Measurements from ENCODE around the gene TRIM42.

Gene TRIM42

DNA sequence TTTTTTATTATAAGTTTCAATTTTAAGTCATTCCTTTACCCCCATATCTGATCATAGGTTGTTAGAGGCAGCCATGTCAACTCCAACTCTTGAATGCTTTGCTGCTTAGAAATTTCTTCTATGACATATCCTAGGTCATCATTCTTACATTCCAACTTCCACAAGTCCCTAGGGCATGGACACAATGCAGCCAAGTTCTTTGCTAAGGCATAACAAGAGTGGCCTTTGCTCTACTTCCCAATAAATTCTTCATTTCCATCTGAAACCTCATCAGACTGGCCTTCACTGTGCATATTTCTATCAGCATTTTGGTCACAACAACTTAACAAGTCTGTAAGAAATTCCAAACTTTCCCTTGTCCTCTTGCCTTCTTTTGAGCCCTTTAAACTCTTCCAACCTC, 28.5 kb downstream of the TRIM42 start:
- no peak for DNase-seq (ENCODE audit: low read depth in 2 of 2)
- no peak overlapping the region for H3K4me3 ChIP-seq (replicated peaks in 1 of 2; ENCODE audit: low read depth in 2 of 2, low read length in 2 of 2)
- TF ChIP-seq, protein P1, sequence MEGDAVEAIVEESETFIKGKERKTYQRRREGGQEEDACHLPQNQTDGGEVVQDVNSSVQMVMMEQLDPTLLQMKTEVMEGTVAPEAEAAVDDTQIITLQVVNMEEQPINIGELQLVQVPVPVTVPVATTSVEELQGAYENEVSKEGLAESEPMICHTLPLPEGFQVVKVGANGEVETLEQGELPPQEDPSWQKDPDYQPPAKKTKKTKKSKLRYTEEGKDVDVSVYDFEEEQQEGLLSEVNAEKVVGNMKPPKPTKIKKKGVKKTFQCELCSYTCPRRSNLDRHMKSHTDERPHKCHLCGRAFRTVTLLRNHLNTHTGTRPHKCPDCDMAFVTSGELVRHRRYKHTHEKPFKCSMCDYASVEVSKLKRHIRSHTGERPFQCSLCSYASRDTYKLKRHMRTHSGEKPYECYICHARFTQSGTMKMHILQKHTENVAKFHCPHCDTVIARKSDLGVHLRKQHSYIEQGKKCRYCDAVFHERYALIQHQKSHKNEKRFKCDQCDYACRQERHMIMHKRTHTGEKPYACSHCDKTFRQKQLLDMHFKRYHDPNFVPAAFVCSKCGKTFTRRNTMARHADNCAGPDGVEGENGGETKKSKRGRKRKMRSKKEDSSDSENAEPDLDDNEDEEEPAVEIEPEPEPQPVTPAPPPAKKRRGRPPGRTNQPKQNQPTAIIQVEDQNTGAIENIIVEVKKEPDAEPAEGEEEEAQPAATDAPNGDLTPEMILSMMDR (IDR thresholded peaks at IDR 0.05; ENCODE audit: low read depth, low read length), result no peak

DNA sequence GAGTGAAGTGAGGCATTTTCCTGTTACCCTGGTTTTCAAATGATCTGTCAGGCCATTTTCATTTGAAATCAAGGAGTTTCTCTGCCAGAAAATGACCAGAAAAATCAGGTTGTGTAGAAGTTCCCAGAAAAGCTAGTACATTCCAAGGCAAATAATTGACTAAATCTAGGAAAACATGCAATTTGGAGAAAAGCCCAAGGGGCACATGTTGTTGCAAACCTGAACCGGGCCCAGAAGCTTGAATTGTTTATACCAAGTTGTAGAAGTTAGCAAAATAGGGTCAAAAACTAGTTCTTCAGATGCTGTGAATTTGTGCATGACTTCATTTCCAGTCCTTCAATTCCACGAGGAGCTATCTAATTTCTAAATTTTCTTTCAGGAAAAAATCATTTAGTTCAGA, 31.0 kb downstream of the TRIM42 start:
- TF ChIP-seq, protein P1 (IDR thresholded peaks at IDR 0.05; ENCODE audit: low read depth, low read length), result no peak
- DNase-seq (ENCODE audit: low read depth in 2 of 2), result no peak
- no peak overlapping the region for H3K4me3 ChIP-seq (replicated peaks in 1 of 2; ENCODE audit: low read depth in 2 of 2, low read length in 2 of 2)

DNA sequence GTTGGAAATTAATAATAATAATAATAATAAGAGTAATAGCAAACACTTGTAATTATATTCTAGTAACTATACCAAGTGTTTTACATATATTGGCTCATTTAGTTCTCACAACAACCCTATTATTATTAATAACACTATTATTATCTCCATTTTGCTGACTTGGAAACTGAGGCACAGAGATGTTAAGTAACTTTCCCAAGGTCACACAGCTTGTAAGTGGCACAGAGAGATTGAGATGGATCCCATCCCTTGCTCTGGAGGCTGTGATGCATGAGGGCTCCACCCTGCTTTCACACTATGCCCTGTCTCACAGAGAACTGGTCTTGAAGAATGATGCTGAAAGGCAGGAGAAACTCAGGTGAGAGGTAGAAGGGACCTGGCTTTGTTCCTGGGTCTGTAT, 31.9 kb downstream of the TRIM42 start:
- no peak overlapping the region for H3K4me3 ChIP-seq (replicated peaks in 1 of 2; ENCODE audit: low read depth in 2 of 2, low read length in 2 of 2)
- DNase-seq (ENCODE audit: low read depth in 2 of 2), result no peak
- TF ChIP-seq, protein P1 (IDR thresholded peaks at IDR 0.05; ENCODE audit: low read depth, low read length), result no peak

DNA sequence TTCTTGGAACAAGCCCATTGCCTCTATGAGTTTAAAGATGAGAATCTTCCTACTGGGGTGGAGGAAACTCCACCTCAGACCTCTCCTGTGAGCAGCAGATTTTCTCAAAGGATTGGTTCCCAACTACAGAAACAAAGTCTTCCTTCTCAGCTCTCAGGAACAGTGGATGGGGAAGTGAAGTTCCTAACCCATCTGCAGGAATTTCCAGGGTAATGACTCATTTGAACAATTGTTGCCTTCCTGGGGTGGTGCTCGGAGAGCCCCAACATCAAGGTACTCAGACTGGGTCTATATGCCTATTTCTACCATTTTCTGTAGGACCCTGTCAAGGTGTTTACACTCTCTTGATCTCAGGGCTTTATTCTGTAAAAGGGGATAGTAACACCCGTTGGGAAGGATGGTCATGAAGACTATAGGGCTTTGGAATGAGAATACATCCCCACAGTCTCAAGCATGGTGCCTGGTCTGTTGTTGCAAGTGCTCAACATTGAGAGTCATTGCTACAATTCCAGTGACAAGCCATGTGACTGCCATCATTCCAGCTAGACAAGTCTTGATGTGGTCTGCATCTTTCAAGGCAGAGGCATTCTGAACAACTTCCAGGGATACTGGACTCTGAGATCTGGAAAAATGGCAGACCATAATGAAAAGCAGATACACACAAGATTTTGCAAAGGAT, 33.0 kb downstream of the TRIM42 start:
- H3K4me3 ChIP-seq (replicated peaks in 1 of 2; ENCODE audit: low read depth in 2 of 2, low read length in 2 of 2), result no peak overlapping the region
- TF ChIP-seq, protein P1 (IDR thresholded peaks at IDR 0.05; ENCODE audit: low read depth, low read length), result no peak

DNA sequence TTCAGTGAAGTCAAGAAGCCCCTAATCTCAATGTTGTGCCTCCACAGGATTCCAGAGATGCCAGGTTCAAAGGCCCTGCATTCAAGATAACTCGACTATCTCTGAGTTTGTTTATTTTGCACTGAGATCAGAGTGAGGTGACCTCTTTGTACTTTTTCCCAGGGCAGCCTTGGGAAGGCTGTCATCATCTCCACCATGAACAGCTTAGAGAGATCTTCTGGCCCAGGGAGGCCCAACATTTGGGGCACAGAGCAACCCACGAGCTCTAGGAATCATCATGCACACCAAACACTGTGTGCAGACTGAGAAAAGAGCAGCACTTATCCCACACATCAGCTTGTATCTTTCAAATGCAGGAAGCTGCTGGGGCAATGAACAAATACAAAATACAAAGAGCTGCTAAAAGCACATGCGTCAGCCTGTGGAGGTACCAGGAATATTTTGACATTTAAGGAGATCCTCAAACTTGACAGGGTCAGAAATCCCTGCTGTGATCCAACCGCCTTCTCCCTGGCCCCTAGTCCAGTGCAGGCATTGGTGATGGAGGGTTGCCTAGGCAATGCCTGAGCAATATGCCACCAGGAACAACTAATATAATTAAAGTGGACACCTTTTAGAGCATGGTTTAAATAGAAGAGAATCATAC, 33.6 kb downstream of the TRIM42 start:
- TF ChIP-seq, protein P1 (IDR thresholded peaks at IDR 0.05; ENCODE audit: low read depth, low read length), result no peak
- H3K4me3 ChIP-seq (replicated peaks in 1 of 2; ENCODE audit: low read depth in 2 of 2, low read length in 2 of 2), result no peak overlapping the region
- DNase-seq (ENCODE audit: low read depth in 2 of 2), result no peak

More for the DNA sequence above, 33.0 kb downstream of the TRIM42 start:
- DNase-seq (ENCODE audit: low read depth in 2 of 2), result no peak

DNA sequence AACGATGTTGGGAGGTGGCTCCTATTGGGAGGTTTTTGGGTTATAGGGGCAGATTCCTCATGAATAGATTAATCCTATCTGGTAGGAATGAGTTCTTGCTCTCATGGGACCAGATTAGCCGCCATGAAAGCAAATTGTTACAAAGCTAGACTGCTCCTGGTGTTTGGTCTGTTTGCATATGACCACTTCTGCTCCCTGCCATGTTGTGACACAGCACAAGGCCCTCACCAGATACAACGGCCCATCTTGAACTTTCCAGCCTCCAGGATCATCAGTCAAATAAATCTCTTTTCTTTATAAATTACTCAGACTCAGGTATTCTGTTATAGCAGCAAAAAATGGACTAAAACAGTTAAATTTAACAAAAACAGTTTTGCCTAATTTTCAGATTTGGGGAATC, 34.4 kb downstream of the TRIM42 start:
- no peak for DNase-seq (ENCODE audit: low read depth in 2 of 2)
- H3K4me3 ChIP-seq (replicated peaks in 1 of 2; ENCODE audit: low read depth in 2 of 2, low read length in 2 of 2), result no peak overlapping the region
- TF ChIP-seq, protein P1 (IDR thresholded peaks at IDR 0.05; ENCODE audit: low read depth, low read length), result no peak

Measured in cardiac fibroblast (primary cell).